MM.1S (cell line): Measurements from ENCODE around the gene FUT7.

Experiments used
- EZH2phosphoT487 ChIP-seq: fragments of 300-600 bp; sonication (generic); IDR thresholded peaks from 2 replicates; pipeline ENCODE4 v1.6.1; 2018; ENCODE audit warnings: antibody characterized with exemption, low read length
- TF ChIP-seq, protein P1 (sequence below): fragments of 300-600 bp; sonication (generic); IDR thresholded peaks from 2 replicates; pipeline ENCODE4 v1.5.1; 2016; ENCODE audit warnings: antibody characterized with exemption, low read length, mixed read lengths

DNA sequence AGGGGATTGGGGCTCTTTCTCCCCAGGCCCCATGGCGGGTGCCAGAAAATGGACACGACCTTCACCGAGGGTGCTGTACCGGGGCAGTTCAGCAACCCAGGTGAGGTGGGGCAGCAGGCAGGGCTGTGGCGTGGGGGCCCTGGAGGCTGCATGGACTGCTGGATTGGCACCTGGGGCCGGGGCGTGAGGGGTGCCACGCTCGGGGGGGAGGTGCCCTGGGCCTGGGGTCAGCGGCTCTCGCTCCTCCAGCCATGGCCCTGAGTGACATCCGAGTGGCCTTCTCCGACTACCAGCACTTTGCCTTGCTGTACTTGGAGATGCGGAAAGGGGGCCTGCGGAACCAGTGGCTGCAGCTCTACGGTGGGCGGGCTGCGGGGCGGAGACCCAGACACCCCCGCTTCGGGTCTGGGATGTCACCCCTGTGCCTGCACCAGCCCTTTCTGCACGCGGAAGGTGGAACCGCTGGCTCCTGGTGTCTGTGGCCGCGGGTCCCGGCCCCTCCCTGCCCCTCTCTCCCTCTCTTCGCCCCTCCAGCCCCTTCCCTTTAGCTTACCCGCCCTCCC lies 47.3 kb downstream of the FUT7 start:
- TF ChIP-seq, protein P1, sequence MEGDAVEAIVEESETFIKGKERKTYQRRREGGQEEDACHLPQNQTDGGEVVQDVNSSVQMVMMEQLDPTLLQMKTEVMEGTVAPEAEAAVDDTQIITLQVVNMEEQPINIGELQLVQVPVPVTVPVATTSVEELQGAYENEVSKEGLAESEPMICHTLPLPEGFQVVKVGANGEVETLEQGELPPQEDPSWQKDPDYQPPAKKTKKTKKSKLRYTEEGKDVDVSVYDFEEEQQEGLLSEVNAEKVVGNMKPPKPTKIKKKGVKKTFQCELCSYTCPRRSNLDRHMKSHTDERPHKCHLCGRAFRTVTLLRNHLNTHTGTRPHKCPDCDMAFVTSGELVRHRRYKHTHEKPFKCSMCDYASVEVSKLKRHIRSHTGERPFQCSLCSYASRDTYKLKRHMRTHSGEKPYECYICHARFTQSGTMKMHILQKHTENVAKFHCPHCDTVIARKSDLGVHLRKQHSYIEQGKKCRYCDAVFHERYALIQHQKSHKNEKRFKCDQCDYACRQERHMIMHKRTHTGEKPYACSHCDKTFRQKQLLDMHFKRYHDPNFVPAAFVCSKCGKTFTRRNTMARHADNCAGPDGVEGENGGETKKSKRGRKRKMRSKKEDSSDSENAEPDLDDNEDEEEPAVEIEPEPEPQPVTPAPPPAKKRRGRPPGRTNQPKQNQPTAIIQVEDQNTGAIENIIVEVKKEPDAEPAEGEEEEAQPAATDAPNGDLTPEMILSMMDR: no peak
- TF ChIP-seq EZH2phosphoT487: no peak
